ENCODE data around the gene ZNF789.

ZNF789 gene

GRCh38 chr7:99504603-99505323 is 32.1 kb downstream of the ZNF789 start, which contains the start of gene ZKSCAN5:
Gene ZKSCAN5 (plus strand): TSS chr7:99504662. CDS start chr7:99506045, 1,383 bp downstream.
- DNase-seq (ENCODE audit: low spot score), result peak; percentile 99

- peak; percentile 47 for DNase-seq (ENCODE audit: low spot score)
Observed at GRCh38 chr7:99505324-99505662, 32.6 kb downstream of the ZNF789 start.

GRCh38 chr7:99514050-99514449 is 41.4 kb downstream of the ZNF789 start:
- DNase-seq (ENCODE audit: low spot score), result no peak

GRCh38 chr7:99521399-99521798 is 48.7 kb downstream of the ZNF789 start:
- DNase-seq (ENCODE audit: low spot score), result no peak

GRCh38 chr7:99525713-99526440 is 53.2 kb downstream of the ZNF789 start:
- peak; percentile 60 for DNase-seq (ENCODE audit: low spot score)

- no peak for DNase-seq (ENCODE audit: low spot score)
Observed at GRCh38 chr7:99531354-99531765, 58.7 kb downstream of the ZNF789 start.

- no peak for DNase-seq (ENCODE audit: low spot score)
Observed at GRCh38 chr7:99535667-99536066, 63.0 kb downstream of the ZNF789 start.

All from RKO (cell line).